HEK293 (cell line): ENCODE results near the gene PLOD3.

ENCODE experiments used
- CTCF ChIP-seq: fragments of 450-650 bp; formaldehyde crosslinking; IDR thresholded peaks from 2 replicates; pipeline ENCODE4 v1.5.1; 2016; ENCODE audit warnings: missing biosample characterization, missing genetic modification characterization
- PATZ1 ChIP-seq: fragments of 450-650 bp; formaldehyde crosslinking; IDR thresholded peaks from 2 replicates; pipeline ENCODE4 v1.5.1; 2016; ENCODE audit warnings: missing biosample characterization, missing genetic modification characterization
- ZBTB1 ChIP-seq: fragments of 450-650 bp; formaldehyde crosslinking; IDR thresholded peaks from 2 replicates; pipeline ENCODE4 v1.5.1; 2016; ENCODE audit warnings: missing biosample characterization, missing genetic modification characterization
- ZBTB17 ChIP-seq: fragments of 450-650 bp; formaldehyde crosslinking; IDR thresholded peaks from 2 replicates; pipeline ENCODE4 v1.5.1; 2016; ENCODE audit warnings: missing biosample characterization, missing genetic modification characterization
- ZBTB7A ChIP-seq: fragments of 450-650 bp; formaldehyde crosslinking; IDR thresholded peaks from 2 replicates; pipeline ENCODE4 v1.5.1; 2016; ENCODE audit warnings: low read depth, missing biosample characterization, missing genetic modification characterization
- ZNF175 ChIP-seq: fragments of 450-650 bp; formaldehyde crosslinking; IDR thresholded peaks from 2 replicates; pipeline ENCODE4 v1.5.1; 2016; ENCODE audit warnings: missing biosample characterization, missing genetic modification characterization
- ZNF18 ChIP-seq: fragments of 450-650 bp; formaldehyde crosslinking; IDR thresholded peaks from 2 replicates; pipeline ENCODE4 v1.5.1; 2016; ENCODE audit warnings: missing biosample characterization, missing genetic modification characterization
- ZNF23 ChIP-seq: fragments of 450-650 bp; formaldehyde crosslinking; IDR thresholded peaks from 2 replicates; pipeline ENCODE4 v1.5.1; 2016; ENCODE audit warnings: missing biosample characterization, missing genetic modification characterization, borderline replicate concordance
- ZNF335 ChIP-seq: fragments of 450-650 bp; formaldehyde crosslinking; conservative IDR thresholded peaks from 2 replicates; pipeline ENCODE4 v1.5.1; 2016; ENCODE audit warnings: missing biosample characterization, missing genetic modification characterization
- ZNF426 ChIP-seq: fragments of 450-650 bp; formaldehyde crosslinking; IDR thresholded peaks from 2 replicates; pipeline ENCODE4 v1.5.1; 2017; ENCODE audit warnings: missing biosample characterization, missing genetic modification characterization, mild to moderate bottlenecking, inconsistent platforms, moderate library complexity
- ZNF549 ChIP-seq: fragments of 450-650 bp; IDR thresholded peaks from 2 replicates; pipeline ENCODE4 v1.5.1; 2018; ENCODE audit warnings: missing biosample characterization, missing genetic modification characterization, mild to moderate bottlenecking, inconsistent platforms, moderate library complexity
- ZNF558 ChIP-seq: fragments of 450-650 bp; formaldehyde crosslinking; IDR thresholded peaks from 2 replicates; pipeline ENCODE4 v1.5.1; 2016; ENCODE audit warnings: missing biosample characterization, missing genetic modification characterization
- ZNF777 ChIP-seq: fragments of 450-650 bp; formaldehyde crosslinking; IDR thresholded peaks from 2 replicates; pipeline ENCODE4 v1.5.1; 2017; ENCODE audit warnings: missing biosample characterization, missing genetic modification characterization, borderline replicate concordance
- ZSCAN16 ChIP-seq: fragments of 450-650 bp; formaldehyde crosslinking; IDR thresholded peaks from 2 replicates; pipeline ENCODE4 v1.5.1; 2016; ENCODE audit warnings: missing biosample characterization, missing genetic modification characterization

- TF ChIP-seq ZSCAN16 (tag by site-specific recombination) (no peak), ZBTB17 (tag by site-specific recombination) (no peak), CTCF (no peak), ZNF175 (tag by site-specific recombination) (no peak), ZBTB7A (tag by site-specific recombination) (no peak), ZNF18 (tag by site-specific recombination) (no peak), ZNF23 (tag by site-specific recombination) (no peak), ZBTB1 (tag by site-specific recombination) (no peak), ZNF549 (tag by site-specific recombination) (no peak), ZNF335 (tag by site-specific recombination) (no peak), PATZ1 (tag by site-specific recombination) (peak; percentile 35; the same call in 1 of the 2 replicates), ZNF777 (tag by site-specific recombination) (no peak), ZNF426 (no peak), ZNF558 (no peak)
Measured at GRCh38 chr7:101159696-101160674, 57.4 kb downstream of the PLOD3 start.
